Right atrium auricular region (tissue), 2 donors: ENCODE results near the gene D2HGDH. TPM values are rescaled to one million over a fixed set of nuclear protein-coding genes. Genes with fewer than 3 reads are reported as not detected.

ENCODE experiments used
- DNase-seq: peaks from one replicate; pipeline ENCODE4 v3.0.0-alpha.2; 2019; ENCODE audit warnings: low spot score
- H3K27ac ChIP-seq, 2 donors: fragments of 200-600 bp; sonication (generic); 1 replicate in 1 of 2; 2 replicates in 1 of 2; pipeline ENCODE4 v1.5.1; 2016 to 2019
- H3K27me3 ChIP-seq, 2 donors: fragments of 200-600 bp; sonication (generic); one replicate each; pipeline versions ENCODE4 v1.5.1 to v1.6.0; 2017 to 2019
- H3K36me3 ChIP-seq: fragments of 200-600 bp; sonication (generic); one replicate; pipeline ENCODE4 v1.5.1; 2016
- H3K4me1 ChIP-seq, 2 donors: fragments of 200-600 bp; sonication (generic); one replicate each; pipeline versions ENCODE4 v1.5.1 to v1.6.0; 2017 to 2019
- H3K4me3 ChIP-seq, 2 donors: fragments of 200-600 bp; sonication (generic); 1 replicate in 1 of 2; 2 replicates in 1 of 2; pipeline ENCODE4 v1.5.1; 2017 to 2019; ENCODE audit warnings: mild to moderate bottlenecking in 1 of 2, moderate library complexity in 1 of 2
- H3K9me3 ChIP-seq, 2 donors: fragments of 200-600 bp; sonication (generic); one replicate each; pipeline ENCODE4 v1.5.1; 2019
- CTCF ChIP-seq, 2 donors: fragments of 200-600 bp; sonication (generic); IDR thresholded peaks; one replicate each; pipeline ENCODE4 v1.5.1; 2019; ENCODE audit warnings: antibody characterized with exemption in 2 of 2
- total RNA-seq, 2 donors: library from RNA; depleted of rRNA; stranded (reverse); fragments of >200 nt; gene quantifications; one replicate each; pipeline ENCODE4 v1.1.0, GENCODE V29; 2016

D2HGDH gene
- total RNA-seq, 2 donors from 2014 or later, result 7.5 to 11.7 TPM

DNA sequence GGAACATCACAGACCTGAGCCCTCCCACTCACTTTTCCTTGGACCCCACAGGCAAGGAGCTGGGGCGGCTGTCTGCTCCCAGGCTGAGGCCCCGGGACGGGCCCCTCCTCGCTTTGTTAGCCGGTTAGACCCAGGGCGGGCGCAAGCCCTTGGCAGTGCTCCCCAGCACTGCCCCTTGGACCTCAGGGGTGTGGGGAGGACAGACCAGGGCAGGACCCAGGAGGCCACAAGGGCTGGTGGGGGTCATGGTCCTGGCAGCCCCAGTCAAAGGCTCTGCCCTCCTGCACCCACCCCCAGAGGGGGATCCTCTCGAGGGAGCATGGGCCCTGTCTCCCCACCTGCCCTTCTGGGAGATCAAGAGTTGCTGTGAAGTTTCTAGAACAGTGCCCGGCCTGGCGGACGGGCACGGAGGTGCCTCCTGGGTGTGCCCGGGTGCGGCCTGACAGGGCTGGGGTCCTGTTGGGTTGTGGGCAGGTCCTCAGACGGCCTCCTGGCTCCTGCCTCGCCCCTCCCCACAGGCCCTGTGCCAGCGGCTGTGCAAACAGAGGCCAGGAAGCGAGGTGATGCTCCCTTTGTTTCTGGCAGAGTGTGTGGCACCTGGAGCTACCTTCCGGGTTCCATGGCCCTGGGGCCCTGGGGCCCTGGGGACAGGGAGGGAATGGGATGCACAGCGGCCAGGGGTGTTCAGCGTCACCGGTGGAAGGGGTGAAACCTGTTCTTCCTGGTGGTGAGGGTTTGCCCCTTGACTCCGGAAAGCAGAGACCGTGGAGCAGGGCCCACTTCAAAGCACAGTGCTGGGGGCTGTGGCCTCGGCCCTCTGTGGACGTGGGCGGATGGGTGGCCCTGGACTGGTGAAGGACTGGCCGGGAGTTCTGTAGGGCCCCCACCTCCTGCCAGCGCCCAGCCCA lies 39.3 kb downstream of the D2HGDH start:
- no peak for TF ChIP-seq CTCF (IDR thresholded peaks at IDR 0.05)
- no peaks in the 10 kb centered on the region for H3K36me3 ChIP-seq
- H3K4me3 ChIP-seq, result no peak overlapping the region
- no peak overlapping the region for H3K27ac ChIP-seq
- H3K27me3 ChIP-seq, result no peaks in the 10 kb centered on the region
- no peaks in the 10 kb centered on the region for H3K9me3 ChIP-seq
- DNase-seq, result peak; percentile 48
- no peaks in the 10 kb centered on the region for H3K4me1 ChIP-seq

DNA sequence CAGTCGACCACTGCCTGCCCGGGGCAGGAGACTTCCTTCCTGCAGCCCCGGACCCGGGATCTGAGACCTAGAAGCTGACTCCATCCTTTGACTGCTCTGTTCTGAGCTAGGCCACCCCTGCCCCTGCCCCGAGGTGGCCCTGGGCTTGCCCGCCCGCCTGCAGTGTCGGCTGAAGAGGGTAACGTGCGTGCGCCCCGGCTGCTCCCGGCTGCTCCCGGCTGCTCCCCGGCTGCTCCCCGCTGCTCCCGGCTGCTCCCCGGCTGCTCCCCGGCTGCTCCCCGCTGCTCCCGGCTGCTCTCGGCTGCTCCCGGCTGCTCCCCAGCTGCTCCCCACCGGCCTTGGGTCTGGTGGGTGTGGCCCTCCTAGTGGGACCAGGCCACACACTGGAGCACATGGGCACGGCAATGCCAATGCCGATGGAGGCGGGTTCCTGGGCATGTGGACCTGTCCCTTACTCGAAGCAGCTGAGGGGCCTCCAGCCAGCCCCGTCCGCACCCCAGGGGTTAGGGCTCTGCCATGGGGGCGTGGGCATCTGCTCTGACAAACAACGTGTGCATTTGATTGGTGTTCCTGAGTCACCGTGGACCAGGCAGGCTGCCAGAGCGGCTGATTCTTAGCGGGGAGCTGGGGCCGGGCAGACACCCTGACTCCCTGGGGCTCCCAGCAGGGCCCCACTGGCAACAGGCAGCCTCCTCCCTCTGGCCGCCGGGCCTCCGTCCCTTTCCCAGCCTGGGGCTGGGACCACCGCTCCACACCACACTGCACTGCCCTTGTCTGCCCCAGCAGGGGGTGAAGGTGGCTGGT lies 40.2 kb downstream of the D2HGDH start:
- no peak for TF ChIP-seq CTCF (IDR thresholded peaks at IDR 0.05)
- no peaks in the 10 kb centered on the region for H3K4me1 ChIP-seq
- no peaks in the 10 kb centered on the region for H3K9me3 ChIP-seq
- H3K27ac ChIP-seq, result no peak overlapping the region
- H3K4me3 ChIP-seq, result no peak overlapping the region
- DNase-seq, result peak; percentile 56
- H3K36me3 ChIP-seq, result no peaks in the 10 kb centered on the region
- no peaks in the 10 kb centered on the region for H3K27me3 ChIP-seq

GRCh38 chr2:241775223-241776177 lies 41.1 kb downstream of the D2HGDH start:
- no peaks in the 10 kb centered on the region for H3K4me1 ChIP-seq
- no peak overlapping the region for H3K4me3 ChIP-seq
- no peak overlapping the region for H3K27ac ChIP-seq
- no peak for TF ChIP-seq CTCF (IDR thresholded peaks at IDR 0.05)
- H3K27me3 ChIP-seq, result no peaks in the 10 kb centered on the region
- peak; percentile 42 for DNase-seq
- no peaks in the 10 kb centered on the region for H3K36me3 ChIP-seq
- H3K9me3 ChIP-seq, result no peaks in the 10 kb centered on the region

DNA sequence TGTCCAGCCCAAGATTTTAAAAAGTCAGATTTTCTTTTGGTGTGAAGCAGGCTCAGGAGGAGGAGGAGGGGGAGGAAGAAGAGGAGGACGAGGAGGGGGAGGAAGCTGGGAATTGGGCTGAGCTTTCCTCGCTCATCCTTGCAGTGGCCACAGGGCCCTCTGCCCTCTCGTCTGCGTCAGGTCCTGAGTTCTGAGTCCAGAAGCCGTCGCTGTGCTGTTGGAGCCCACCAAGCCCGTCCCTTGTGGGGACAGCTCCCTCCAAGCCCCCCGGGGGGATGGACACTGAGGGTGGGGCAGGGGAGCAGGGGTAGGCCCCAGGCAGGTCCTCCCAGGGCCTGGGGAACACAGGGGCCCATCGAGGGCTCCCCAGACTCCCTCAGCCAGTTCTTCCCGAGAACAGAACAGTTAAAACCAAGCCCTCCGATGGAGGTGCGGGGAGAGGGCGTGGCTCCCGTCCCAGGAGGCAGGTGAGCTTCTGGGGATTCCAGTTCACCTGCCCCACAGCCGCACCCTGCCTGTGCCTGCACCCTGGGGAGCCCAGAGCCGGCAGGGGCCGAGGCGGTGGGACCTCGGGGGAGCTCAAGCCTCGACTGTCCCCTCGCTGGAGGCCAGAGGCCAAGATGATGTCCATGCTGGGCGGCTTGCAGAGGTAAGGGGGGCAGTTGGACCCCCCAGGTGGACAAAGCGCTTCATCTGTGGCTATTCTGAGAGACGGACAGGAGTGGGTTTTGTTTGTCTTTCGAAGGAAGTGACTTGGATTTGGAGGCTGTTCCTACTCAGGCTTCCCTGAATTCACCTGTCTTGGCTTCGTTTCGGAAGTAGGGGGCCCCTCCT lies 42.1 kb downstream of the D2HGDH start, which contains the start of gene GAL3ST2:
TSS of gene GAL3ST2 (plus strand) at position 487 of the 834 bp plus-strand sequence. CDS start at position 621, 134 bp downstream.
- Histone ChIP-seq H3K4me3 (no peak within 1 kb of the TSS), H3K4me1 (no peaks in the 10 kb centered on the region), H3K9me3 (no peaks in the 10 kb centered on the region), H3K36me3 (no peaks in the 10 kb centered on the region), H3K27me3 (no peaks in the 10 kb centered on the region), H3K27ac (no peak within 1 kb of the TSS)
- no peak for DNase-seq
- no peak for TF ChIP-seq CTCF (IDR thresholded peaks at IDR 0.05)
